Endothelial cell of umbilical vein (primary cell): ENCODE results near the gene CDC42BPB. TPM values are rescaled to one million over a fixed set of nuclear protein-coding genes. Genes with fewer than 3 reads are reported as not detected.

Experiments used
- BruUV-seq: library from RNA; stranded (reverse); fragments of 400-500 nt; replicated peaks from 2 replicates; lab custom pipeline; 2021; lab: Mats Ljungman, UMichigan
- CTCF ChIA-PET: fragments of 300-600, 350-600 bp; sonication (Branson Sonifier 250); formaldehyde crosslinking; loops from one replicate; lab custom pipeline; 2021; ENCODE audit warnings: antibody characterized with exemption, inconsistent platforms; lab: Charles Lee
- POLR2A ChIA-PET: fragments of 300-600, 350-600 bp; sonication (Branson Sonifier 250); formaldehyde crosslinking; loops from one replicate; lab custom pipeline; 2021; ENCODE audit warnings: antibody characterized with exemption, inconsistent platforms; lab: Charles Lee
- DNase-seq: peaks from one replicate; pipeline ENCODE4 v3.0.0-alpha.2; 2011; ENCODE audit warnings: low read depth, low spot score
- FAIRE-seq: peaks from 2 replicates; lab custom pipeline; 2011; peaks lifted over from hg19 to GRCh38; lab: Jason Lieb, UNC
- H2AFZ ChIP-seq: 2 replicates; pipeline ENCODE4 v1.6.0; 2012; ENCODE audit warnings: low read depth, low read length, control low read depth, inconsistent platforms
- H3K27ac ChIP-seq: 2 replicates; pipeline ENCODE4 v1.5.1; 2011; ENCODE audit warnings: low read depth, mild to moderate bottlenecking, control low read depth, low read length, moderate library complexity; ENCODE audit not compliant: insufficient read depth
- H3K27me3 ChIP-seq, 2 experiments: 2 replicates each; pipeline versions ENCODE4 v1.6.0 to v1.6.1; 2011; ENCODE audit warnings: low read length in 2 of 2, mixed read lengths in 1 of 2; ENCODE audit not compliant: control insufficient read depth in 2 of 2, insufficient read depth in 2 of 2
- H3K36me3 ChIP-seq, 2 experiments: 2 replicates in 1 of 2; 3 replicates in 1 of 2; pipeline ENCODE4 v1.5.1; 2011; ENCODE audit warnings: low read length in 2 of 2, mild to moderate bottlenecking in 1 of 2, moderate library complexity in 1 of 2; ENCODE audit not compliant: control insufficient read depth in 2 of 2, insufficient read depth in 2 of 2; ENCODE audit errors: extremely low read depth in 1 of 2
- H3K4me1 ChIP-seq: 3 replicates; pipeline ENCODE4 v1.5.1; 2011; ENCODE audit warnings: mild to moderate bottlenecking, low read length; ENCODE audit not compliant: control insufficient read depth, insufficient read depth; ENCODE audit errors: extremely low read depth
- H3K4me2 ChIP-seq: 2 replicates; pipeline ENCODE4 v1.6.1; 2011; ENCODE audit warnings: low read length, control low read depth, mixed read lengths; ENCODE audit not compliant: insufficient read depth
- H3K4me3 ChIP-seq, 3 experiments: fragments of 200-600 bp in 1 of 3; sonication (generic), shearing (Covaris generic) in 1 of 3; replicated peaks in 1 of 3; 2 replicates each; pipeline ENCODE4 v1.5.1; 2011 to 2016; ENCODE audit warnings: control low read depth in 3 of 3, low read length in 3 of 3, mild to moderate bottlenecking in 2 of 3, inconsistent platforms in 1 of 3, low read depth in 1 of 3, moderate library complexity in 1 of 3; ENCODE audit not compliant: insufficient read depth in 1 of 3
- H3K79me2 ChIP-seq: 2 replicates; pipeline ENCODE4 v1.6.0; 2012; ENCODE audit warnings: low read length, inconsistent platforms; ENCODE audit not compliant: control insufficient read depth, insufficient read depth
- H3K9ac ChIP-seq: replicated peaks from 2 replicates; pipeline ENCODE3; 2011; ENCODE audit warnings: low read length, control low read depth; ENCODE audit not compliant: insufficient read depth; ENCODE audit errors: extremely low read depth
- H3K9me1 ChIP-seq: replicated peaks from 3 replicates; pipeline ENCODE4 v1.6.0; 2011; ENCODE audit warnings: mild to moderate bottlenecking, low read length; ENCODE audit not compliant: control insufficient read depth, insufficient read depth; ENCODE audit errors: extremely low read depth
- H3K9me3 ChIP-seq: replicated peaks from 2 replicates; pipeline ENCODE4 v1.5.1; 2012; ENCODE audit warnings: low read length, inconsistent platforms; ENCODE audit not compliant: control insufficient read depth, insufficient read depth
- H4K20me1 ChIP-seq: replicated peaks from 2 replicates; pipeline ENCODE3; 2011; ENCODE audit warnings: mild to moderate bottlenecking, low read length; ENCODE audit not compliant: control insufficient read depth, insufficient read depth; ENCODE audit errors: extremely low read depth
- EZH2 ChIP-seq: IDR thresholded peaks from 2 replicates; pipeline ENCODE4 v1.6.1; 2012; ENCODE audit warnings: borderline replicate concordance, low read depth, mild to moderate bottlenecking, moderate library complexity, low read length, inconsistent platforms; ENCODE audit not compliant: severe bottlenecking
- FOS ChIP-seq: IDR thresholded peaks from 2 replicates; pipeline ENCODE4 v1.6.1; 2011; ENCODE audit warnings: mild to moderate bottlenecking, low read length, moderate library complexity, borderline replicate concordance; ENCODE audit not compliant: insufficient read depth
- JUN ChIP-seq: IDR thresholded peaks from 2 replicates; pipeline ENCODE4 v1.6.1; 2011; ENCODE audit warnings: borderline replicate concordance, low read depth; ENCODE audit not compliant: insufficient read length, insufficient read depth
- POLR2AphosphoS5 ChIP-seq: IDR thresholded peaks from 2 replicates; pipeline ENCODE4 v1.6.1; 2012; ENCODE audit warnings: low read depth, mild to moderate bottlenecking, control low read depth, low read length, moderate library complexity; ENCODE audit not compliant: insufficient read depth
- dilution Hi-C: fragments of 300-500 bp; cut with MboI; formaldehyde crosslinking; loops from one replicate; pipeline ENCODE4 v1.15.0; 2019; ENCODE audit warnings: low sequenced_read_pairs; ENCODE audit not compliant: extremely low pct_ligation_motif_present
- intact Hi-C: fragments of 100-400 bp; cut with micrococcal nuclease; formaldehyde crosslinking; loops from one replicate; pipeline ENCODE4 v1.10.0; 2022
- polyA plus RNA-seq, 4 experiments: library from polyadenylated mRNA; depleted of rRNA in 3 of 4; stranded (reverse) in 3 of 4; unstranded in 1 of 4; fragments of >200 nt; gene quantifications; 2 replicates each; pipeline versions ENCODE4 v1.2.1 to v1.2.3, GENCODE V29; 2011 to 2012; ENCODE audit warnings: missing spikeins in 1 of 4
- total RNA-seq: library from RNA; stranded (reverse); gene quantifications from 2 replicates; pipeline ENCODE4 v1.2.3, GENCODE V29; 2021
- TF ChIP-seq, protein P1 (sequence below), 2 donors: IDR thresholded peaks; 1 replicate in 1 of 2; 2 replicates in 1 of 2; pipeline ENCODE4 v1.5.1; 2011; ENCODE audit warnings: low read length in 2 of 2, mild to moderate bottlenecking in 2 of 2, moderate library complexity in 2 of 2, control low read depth in 1 of 2, inconsistent platforms in 1 of 2, low read depth in 1 of 2; ENCODE audit not compliant: insufficient read depth in 1 of 2; ENCODE audit errors: extremely low read depth in 1 of 2
- TF ChIP-seq, protein P2 (sequence below): IDR thresholded peaks from 2 replicates; pipeline ENCODE4 v1.6.1; 2011; ENCODE audit not compliant: insufficient read depth, insufficient read length

The CDC42BPB gene
- total and polyA plus RNA-seq, 2 donors (not counting 3 experiments of a cell fraction or from before 2014, with no cell fraction given), result 82.6 to 131 TPM

- intact Hi-C loops, result no loop called here
- no peak for FAIRE-seq
These were observed 105.1 kb downstream of the CDC42BPB start for GRCh38 chr14:102952276-102952675.

GRCh38 chr14:102951799-102952198, 105.5 kb downstream of the CDC42BPB start:
- POLR2A ChIA-PET, result no interaction called here
- DNase-seq (no peak), FAIRE-seq (no peak)
- Histone ChIP-seq H3K27ac (no peak overlapping the region), H3K4me2 (no peak overlapping the region), H3K9me1 (no peaks in the 10 kb centered on the region), H2AFZ (no peak overlapping the region), H3K4me3 (no peak overlapping the region), H3K9me3 (no peaks in the 10 kb centered on the region), H3K36me3 (peaks cover 30 to 62% of the 10 kb centered on the region in 2 experiments), H3K27me3 (no peaks in the 10 kb centered on the region), H3K79me2 (no peaks in the 10 kb centered on the region), H3K9ac (no peak overlapping the region), H3K4me1 (no peaks in the 10 kb centered on the region), H4K20me1 (no peaks in the 10 kb centered on the region)
- intact Hi-C loops, result no loop called here
- CTCF ChIA-PET, result no interaction called here
- BruUV-seq, result no TSS peak
- TF ChIP-seq, protein P1, sequence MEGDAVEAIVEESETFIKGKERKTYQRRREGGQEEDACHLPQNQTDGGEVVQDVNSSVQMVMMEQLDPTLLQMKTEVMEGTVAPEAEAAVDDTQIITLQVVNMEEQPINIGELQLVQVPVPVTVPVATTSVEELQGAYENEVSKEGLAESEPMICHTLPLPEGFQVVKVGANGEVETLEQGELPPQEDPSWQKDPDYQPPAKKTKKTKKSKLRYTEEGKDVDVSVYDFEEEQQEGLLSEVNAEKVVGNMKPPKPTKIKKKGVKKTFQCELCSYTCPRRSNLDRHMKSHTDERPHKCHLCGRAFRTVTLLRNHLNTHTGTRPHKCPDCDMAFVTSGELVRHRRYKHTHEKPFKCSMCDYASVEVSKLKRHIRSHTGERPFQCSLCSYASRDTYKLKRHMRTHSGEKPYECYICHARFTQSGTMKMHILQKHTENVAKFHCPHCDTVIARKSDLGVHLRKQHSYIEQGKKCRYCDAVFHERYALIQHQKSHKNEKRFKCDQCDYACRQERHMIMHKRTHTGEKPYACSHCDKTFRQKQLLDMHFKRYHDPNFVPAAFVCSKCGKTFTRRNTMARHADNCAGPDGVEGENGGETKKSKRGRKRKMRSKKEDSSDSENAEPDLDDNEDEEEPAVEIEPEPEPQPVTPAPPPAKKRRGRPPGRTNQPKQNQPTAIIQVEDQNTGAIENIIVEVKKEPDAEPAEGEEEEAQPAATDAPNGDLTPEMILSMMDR (IDR thresholded peaks at IDR 0.05; ENCODE audit: extremely low read depth in 1 of 2, insufficient read depth in 1 of 2, low read depth in 1 of 2, low read length in 2 of 2), result no peak
- TF ChIP-seq, protein P2, sequence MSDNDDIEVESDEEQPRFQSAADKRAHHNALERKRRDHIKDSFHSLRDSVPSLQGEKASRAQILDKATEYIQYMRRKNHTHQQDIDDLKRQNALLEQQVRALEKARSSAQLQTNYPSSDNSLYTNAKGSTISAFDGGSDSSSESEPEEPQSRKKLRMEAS, result no peak
- dilution Hi-C loops, result no loop called here

More at GRCh38 chr14:102952276-102952675, 105.1 kb downstream of the CDC42BPB start:
- no peaks in the 10 kb centered on the region for H3K27me3 ChIP-seq
- no peaks in the 10 kb centered on the region for H3K4me1 ChIP-seq
- H2AFZ ChIP-seq, result no peak overlapping the region
- no peak overlapping the region for H3K27ac ChIP-seq
- H3K9me3 ChIP-seq, result no peaks in the 10 kb centered on the region
- no peaks in the 10 kb centered on the region for H3K79me2 ChIP-seq
- H3K36me3 ChIP-seq, result peaks cover 29 to 60% of the 10 kb centered on the region in 2 experiments
- no peaks in the 10 kb centered on the region for H3K9me1 ChIP-seq
- no peaks in the 10 kb centered on the region for H4K20me1 ChIP-seq
- H3K9ac ChIP-seq, result no peak overlapping the region
- BruUV-seq, result no TSS peak
- DNase-seq, result no peak
- H3K4me3 ChIP-seq, result no peak overlapping the region
- dilution Hi-C loops, result no loop called here
- POLR2A ChIA-PET, result no interaction called here
- CTCF ChIA-PET, result no interaction called here
- H3K4me2 ChIP-seq, result no peak overlapping the region
- TF ChIP-seq POLR2AphosphoS5, result no peak
- TF ChIP-seq JUN, result no peak
- TF ChIP-seq, protein P1 (IDR thresholded peaks at IDR 0.05; ENCODE audit: extremely low read depth in 1 of 2, insufficient read depth in 1 of 2, low read depth in 1 of 2, low read length in 2 of 2), result no peak
- TF ChIP-seq EZH2, result no peak
- no peak for TF ChIP-seq FOS
